Upper lobe of left lung (tissue), 4 donors: ENCODE results near the gene PPP1R37.

Source experiments
- CTCF ChIP-seq, 6 experiments: fragments of 450-650 bp in 4 of 6; fragments of 200-600 bp in 2 of 6; sonication (generic) in 2 of 6; IDR thresholded peaks; one replicate each; pipeline ENCODE4 v1.5.1; 2016 to 2019; ENCODE audit warnings: antibody characterized with exemption in 6 of 6
- EP300 ChIP-seq, 4 donors: sonication (generic); formaldehyde crosslinking; IDR thresholded peaks; one replicate each; pipeline ENCODE4 v1.5.1; 2017; ENCODE audit warnings: antibody characterized with exemption in 4 of 4, control low read depth in 2 of 4
- POLR2A ChIP-seq, 4 donors: fragments of 450-650 bp; IDR thresholded peaks; one replicate each; pipeline ENCODE4 v1.5.1; 2016 to 2017; ENCODE audit warnings: antibody characterized with exemption in 4 of 4, mild to moderate bottlenecking in 2 of 4
- POLR2AphosphoS5 ChIP-seq, 2 donors: sonication (generic); formaldehyde crosslinking; IDR thresholded peaks; one replicate each; pipeline ENCODE4 v1.5.1; 2017; ENCODE audit warnings: antibody characterized with exemption in 2 of 2

- no peak for TF ChIP-seq CTCF (IDR thresholded peaks at IDR 0.05)
- no peak for TF ChIP-seq POLR2A (IDR thresholded peaks at IDR 0.05)
- no peak for TF ChIP-seq EP300 (IDR thresholded peaks at IDR 0.05)
- no peak for TF ChIP-seq POLR2AphosphoS5 (IDR thresholded peaks at IDR 0.05)
These were observed 55.1 kb downstream of the PPP1R37 start for GRCh38 chr19:45147835-45148676.
